Measurements from ENCODE around the gene PHTF2. TPM values are rescaled to one million over a fixed set of nuclear protein-coding genes. Genes with fewer than 3 reads are reported as not detected.
A peak's percentile ranks its signal among the peaks of the same experiment; 100 is the strongest.
"Not testable (repeated sequence)": the region's sequence is repeated elsewhere in the genome, so short reads cannot be mapped to it uniquely, and the experiment has no call there.

PHTF2 gene
- total RNA-seq, 1 donor from 2014 or later: 27.0 TPM

DNA sequence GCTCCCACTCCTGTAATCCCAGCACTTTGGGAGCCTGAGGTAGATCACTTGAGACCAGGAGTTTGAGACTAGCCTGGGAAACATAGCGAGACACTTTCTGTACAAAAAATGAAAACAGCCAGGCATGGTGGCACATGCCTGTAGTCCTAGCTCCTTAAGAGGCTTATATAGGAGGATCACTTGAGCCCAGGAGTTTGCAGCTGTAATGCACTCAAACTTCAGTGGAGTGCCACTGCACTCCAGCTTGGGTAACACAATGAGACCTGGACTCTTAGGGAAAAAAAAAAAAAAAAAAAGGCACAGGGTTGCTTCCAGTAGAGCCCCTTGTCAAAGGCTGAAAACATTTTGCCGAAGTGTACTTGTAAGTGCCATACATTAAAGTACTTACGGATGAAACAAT is 195.3 kb downstream of the PHTF2 start:
- no peak overlapping the region for H3K27ac ChIP-seq (ENCODE audit: low read depth, low read length)
- H2AFZ ChIP-seq (ENCODE audit: low read depth, low read length): no peak overlapping the region
- no peak overlapping the region for H3K4me2 ChIP-seq (ENCODE audit: low read length)
- Mint-ChIP-seq H3K4me1 (ENCODE audit: low read depth, unreplicated experiment) (peaks cover 4% of the 10 kb centered on the region), H3K4me3 (ENCODE audit: unreplicated experiment) (no peak overlapping the region), H3K9me3 (ENCODE audit: unreplicated experiment) (peaks cover 7% of the 10 kb centered on the region), H3K27me3 (ENCODE audit: low read depth, unreplicated experiment) (peaks cover 5% of the 10 kb centered on the region), H3K36me3 (ENCODE audit: low read depth, unreplicated experiment) (no peaks in the 10 kb centered on the region), H3K27ac (ENCODE audit: unreplicated experiment) (no peak overlapping the region)
- no peak for TF ChIP-seq CTCF (IDR thresholded peaks at IDR 0.05; ENCODE audit: insufficient read depth, low read depth, low read length)
- TF ChIP-seq EZH2 (IDR thresholded peaks at IDR 0.05; ENCODE audit: insufficient read depth, low read length): no peak
- peaks cover 2% of the 10 kb centered on the region for H3K27me3 ChIP-seq (ENCODE audit: insufficient read depth, low read length)
- no peaks in the 10 kb centered on the region for H3K4me1 ChIP-seq (ENCODE audit: insufficient read depth, low read length)
- H3K9me3 ChIP-seq (ENCODE audit: insufficient read depth, low read depth, low read length): no peaks in the 10 kb centered on the region
- no peak for FAIRE-seq
- no peaks in the 10 kb centered on the region for H3K36me3 ChIP-seq (ENCODE audit: insufficient read depth, low read length)
- H3K79me2 ChIP-seq (ENCODE audit: insufficient read depth, low read length): no peaks in the 10 kb centered on the region
- no peaks in the 10 kb centered on the region for H4K20me1 ChIP-seq (ENCODE audit: insufficient read depth, low read length)
- H3K4me3 ChIP-seq (ENCODE audit: insufficient read depth, low read depth, low read length): no peak overlapping the region
- no peak overlapping the region for H3K9ac ChIP-seq (ENCODE audit: low read length)
- no peak for DNase-seq (ENCODE audit: low read depth)

GRCh38 chr7:77995717-77996116 is 197.1 kb downstream of the PHTF2 start:
- H3K4me3 ChIP-seq (ENCODE audit: insufficient read depth, low read depth, low read length): no peak overlapping the region
- no peak for DNase-seq (ENCODE audit: low read depth)
- H3K36me3 Mint-ChIP-seq (ENCODE audit: low read depth, unreplicated experiment): no peaks in the 10 kb centered on the region
- H3K36me3 ChIP-seq (ENCODE audit: insufficient read depth, low read length): no peaks in the 10 kb centered on the region
- no peak overlapping the region for H3K27ac ChIP-seq (ENCODE audit: low read depth, low read length)
- H4K20me1 ChIP-seq (ENCODE audit: insufficient read depth, low read length): no peaks in the 10 kb centered on the region
- H3K27me3 ChIP-seq (ENCODE audit: insufficient read depth, low read length): peaks cover 2% of the 10 kb centered on the region
- H3K4me2 ChIP-seq (ENCODE audit: low read length): no peak overlapping the region
- no peak overlapping the region for H2AFZ ChIP-seq (ENCODE audit: low read depth, low read length)
- no peak overlapping the region for H3K27ac Mint-ChIP-seq (ENCODE audit: unreplicated experiment)
- H3K79me2 ChIP-seq (ENCODE audit: insufficient read depth, low read length): no peaks in the 10 kb centered on the region
- FAIRE-seq: no peak
- peaks cover 4% of the 10 kb centered on the region for H3K9me3 Mint-ChIP-seq (ENCODE audit: unreplicated experiment)
- H3K27me3 Mint-ChIP-seq (ENCODE audit: low read depth, unreplicated experiment): peaks cover 5% of the 10 kb centered on the region
- H3K4me3 Mint-ChIP-seq (ENCODE audit: unreplicated experiment): no peak overlapping the region
- H3K9me3 ChIP-seq (ENCODE audit: insufficient read depth, low read depth, low read length): no peaks in the 10 kb centered on the region
- no peak for TF ChIP-seq EZH2 (IDR thresholded peaks at IDR 0.05; ENCODE audit: insufficient read depth, low read length)
- peak; percentile 11 for TF ChIP-seq CTCF (IDR thresholded peaks at IDR 0.05; ENCODE audit: insufficient read depth, low read depth, low read length)
- no peaks in the 10 kb centered on the region for H3K4me1 Mint-ChIP-seq (ENCODE audit: low read depth, unreplicated experiment)
- H3K4me1 ChIP-seq (ENCODE audit: insufficient read depth, low read length): no peaks in the 10 kb centered on the region
- H3K9ac ChIP-seq (ENCODE audit: low read length): no peak overlapping the region

DNA sequence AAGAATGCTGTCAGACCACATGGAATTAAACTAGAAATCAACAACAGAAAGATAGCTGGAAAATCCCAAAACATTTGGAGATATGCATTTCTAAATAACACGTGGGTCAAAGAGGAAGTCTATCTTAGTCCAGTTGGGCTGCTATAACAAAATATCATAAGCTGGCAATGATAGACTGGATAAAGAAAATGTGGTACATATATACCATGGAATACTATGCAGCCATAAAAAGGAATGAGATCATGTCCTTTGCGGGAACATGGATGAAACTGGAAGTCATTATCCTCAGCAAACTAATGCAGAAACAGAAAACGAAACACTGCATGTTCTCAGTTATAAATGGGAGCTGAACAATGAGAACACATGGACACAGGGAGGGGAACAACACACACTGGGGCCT is 200.6 kb downstream of the PHTF2 start:
- not testable (repeated sequence) for H3K4me3 ChIP-seq (ENCODE audit: insufficient read depth, low read depth, low read length); H3K79me2 ChIP-seq (ENCODE audit: insufficient read depth, low read length); H3K27me3 Mint-ChIP-seq (ENCODE audit: low read depth, unreplicated experiment); DNase-seq (ENCODE audit: low read depth); H3K4me2 ChIP-seq (ENCODE audit: low read length); H3K4me3 Mint-ChIP-seq (ENCODE audit: unreplicated experiment); H3K4me1 ChIP-seq (ENCODE audit: insufficient read depth, low read length); H3K9me3 Mint-ChIP-seq (ENCODE audit: unreplicated experiment); H3K27me3 ChIP-seq (ENCODE audit: insufficient read depth, low read length); H3K27ac Mint-ChIP-seq (ENCODE audit: unreplicated experiment); H3K9ac ChIP-seq (ENCODE audit: low read length); FAIRE-seq; H4K20me1 ChIP-seq (ENCODE audit: insufficient read depth, low read length); H3K27ac ChIP-seq (ENCODE audit: low read depth, low read length); H3K4me1 Mint-ChIP-seq (ENCODE audit: low read depth, unreplicated experiment); H2AFZ ChIP-seq (ENCODE audit: low read depth, low read length); H3K9me3 ChIP-seq (ENCODE audit: insufficient read depth, low read depth, low read length); H3K36me3 Mint-ChIP-seq (ENCODE audit: low read depth, unreplicated experiment); H3K36me3 ChIP-seq (ENCODE audit: insufficient read depth, low read length)

Measured in astrocyte (in vitro differentiated cells and primary cell).